Fibroblast of villous mesenchyme (primary cell): ENCODE data around the gene HDGFL1. TPM values are rescaled to one million over a fixed set of nuclear protein-coding genes. Genes with fewer than 3 reads are reported as not detected.

Source experiments
- DNase-seq: peaks from one replicate; pipeline ENCODE4 v3.0.0-alpha.2; 2010; ENCODE audit warnings: low read depth
- H3K4me3 ChIP-seq: 2 replicates; pipeline ENCODE4 v1.5.1; 2011; ENCODE audit warnings: low read depth, mild to moderate bottlenecking, low read length
- CTCF ChIP-seq: IDR thresholded peaks from 2 replicates; pipeline ENCODE4 v1.5.1; 2012; ENCODE audit warnings: low read depth, mild to moderate bottlenecking, low read length; ENCODE audit not compliant: insufficient read depth
- total RNA-seq: library from RNA; depleted of rRNA; stranded (reverse); fragments of >200 nt; gene quantifications from 2 replicates; pipeline ENCODE4 v1.2.3, GENCODE V29; 2012

HDGFL1 gene
- not detected in 2 replicates for total RNA-seq

GRCh38 chr6:22569281-22570184 lies at the start of gene HDGFL1:
Gene HDGFL1, plus strand, starts transcription at chr6:22569566. Its CDS starts 10 bp downstream, at chr6:22569576.
- no peak within 1 kb of the TSS for H3K4me3 ChIP-seq
- DNase-seq, result no peak
- no peak for TF ChIP-seq CTCF

- no peak for TF ChIP-seq CTCF
- no peak for DNase-seq
- H3K4me3 ChIP-seq, result no peak overlapping the region
Measured at GRCh38 chr6:22521035-22521434, 48.3 kb upstream of the HDGFL1 start.

GRCh38 chr6:22526736-22527135 lies 42.6 kb upstream of the HDGFL1 start:
- no peak for TF ChIP-seq CTCF

GRCh38 chr6:22529866-22530265 lies 39.5 kb upstream of the HDGFL1 start:
- no peak for TF ChIP-seq CTCF
- no peak overlapping the region for H3K4me3 ChIP-seq
- no peak for DNase-seq

More at GRCh38 chr6:22526736-22527135, 42.6 kb upstream of the HDGFL1 start:
- no peak for DNase-seq
- no peak overlapping the region for H3K4me3 ChIP-seq

GRCh38 chr6:22530506-22530905 lies 38.9 kb upstream of the HDGFL1 start:
- no peak overlapping the region for H3K4me3 ChIP-seq
- no peak for TF ChIP-seq CTCF
- DNase-seq, result peak; percentile 1

GRCh38 chr6:22536122-22536521 lies 33.2 kb upstream of the HDGFL1 start:
- no peak for DNase-seq
- no peak overlapping the region for H3K4me3 ChIP-seq
- TF ChIP-seq CTCF, result no peak
